A673 (cell line): ENCODE data around the gene SLC38A5. TPM values are rescaled to one million over a fixed set of nuclear protein-coding genes. Genes with fewer than 3 reads are reported as not detected.

Experiments used
- BruUV-seq: library from RNA; stranded (reverse); fragments of 400-500 nt; replicated peaks from 2 replicates; lab custom pipeline; 2021; lab: Mats Ljungman, UMichigan
- CTCF ChIA-PET: fragments of 300-600 bp; sonication (Branson Sonifier 250); formaldehyde crosslinking; loops from one replicate; lab custom pipeline; 2022; ENCODE audit warnings: antibody characterized with exemption; lab: Charles Lee
- POLR2A ChIA-PET: fragments of 300-600 bp; sonication (Branson Sonifier 250); formaldehyde crosslinking; loops from one replicate; lab custom pipeline; 2022; ENCODE audit warnings: antibody characterized with exemption; ENCODE audit not compliant: low non-redundant PET; lab: Charles Lee
- DNase-seq: peaks from one replicate; pipeline ENCODE4 v3.0.0-alpha.2; 2015; ENCODE audit warnings: low spot score
- H3K27ac ChIP-seq: fragments of 200-600 bp; sonication (generic); 2 replicates; pipeline ENCODE4 v1.5.1; 2016; ENCODE audit warnings: mixed run types, low read depth, mild to moderate bottlenecking, mixed read lengths, antibody characterized with exemption, low read length; ENCODE audit not compliant: poor library complexity, severe bottlenecking
- H3K27me3 ChIP-seq: fragments of 200-600 bp; sonication (generic); replicated peaks from 2 replicates; pipeline ENCODE4 v1.6.1; 2017; ENCODE audit warnings: mixed run types, low read depth, mild to moderate bottlenecking, mixed read lengths, antibody characterized with exemption, low read length; ENCODE audit not compliant: insufficient read depth, poor library complexity
- H3K36me3 ChIP-seq: fragments of 200-600 bp; sonication (generic); 2 replicates; pipeline ENCODE4 v1.6.1; 2016; ENCODE audit warnings: mixed run types, mild to moderate bottlenecking, mixed read lengths, antibody characterized with exemption, low read length; ENCODE audit not compliant: insufficient read depth, poor library complexity, severe bottlenecking
- H3K4me1 ChIP-seq: fragments of 200-600 bp; sonication (generic); 2 replicates; pipeline ENCODE4 v1.6.1; 2017; ENCODE audit warnings: mixed run types, mild to moderate bottlenecking, mixed read lengths, antibody characterized with exemption, low read length; ENCODE audit not compliant: insufficient read depth, poor library complexity, severe bottlenecking
- H3K4me3 ChIP-seq: fragments of 200-600 bp; sonication (generic); 2 replicates; pipeline ENCODE4 v1.5.1; 2016; ENCODE audit warnings: low read depth, mixed run types, mild to moderate bottlenecking, mixed read lengths, low read length; ENCODE audit not compliant: poor library complexity, severe bottlenecking
- H3K9me3 ChIP-seq: fragments of 200-600 bp; sonication (generic); 2 replicates; pipeline ENCODE4 v1.6.1; 2016; ENCODE audit warnings: mixed run types, low read depth, mild to moderate bottlenecking, mixed read lengths, antibody characterized with exemption, low read length; ENCODE audit not compliant: poor library complexity, severe bottlenecking
- CTCF ChIP-seq: fragments of 300-800, 200-600 bp; sonication (generic); conservative IDR thresholded peaks from 2 replicates; pipeline ENCODE4 v1.5.1; 2017; ENCODE audit warnings: low read depth, mild to moderate bottlenecking, antibody characterized with exemption, low read length, moderate library complexity, mixed read lengths
- EZH2 ChIP-seq: fragments of 200-600 bp; sonication (generic); IDR thresholded peaks from 2 replicates; pipeline ENCODE4 v1.6.1; 2017; ENCODE audit warnings: borderline replicate concordance, low read depth, mild to moderate bottlenecking, mixed read lengths, antibody characterized with exemption, low read length; ENCODE audit not compliant: poor library complexity, severe bottlenecking
- intact Hi-C: fragments of 100-400 bp; cut with micrococcal nuclease; formaldehyde crosslinking; loops from one replicate; pipeline ENCODE4 v1.10.0; 2022; ENCODE audit not compliant: unreplicated experiment
- total RNA-seq: library from RNA; stranded (reverse); gene quantifications from 2 replicates; pipeline ENCODE4 v1.2.3, GENCODE V29; 2021

Gene SLC38A5
- total RNA-seq, 1 experiment from 2014 or later = 112 TPM

GRCh38 chrX:48490661-48491060, 20.6 kb upstream of the SLC38A5 start:
- no peaks in the 10 kb centered on the region for H3K9me3 ChIP-seq
- H3K36me3 ChIP-seq = no peaks in the 10 kb centered on the region
- ChIA-PET POLR2A (no interaction called here), CTCF (no interaction called here)
- H3K27ac ChIP-seq = no peak overlapping the region
- no peak for TF ChIP-seq CTCF
- TF ChIP-seq EZH2 = no peak
- no peak overlapping the region for H3K4me3 ChIP-seq
- DNase-seq = no peak
- BruUV-seq = no TSS peak
- intact Hi-C loops = loop anchor here (10.0 kb wide), 1 partner anchor 406 kb away; no protein-coding TSS in a partner anchor
- H3K4me1 ChIP-seq = no peaks in the 10 kb centered on the region
- H3K27me3 ChIP-seq = no peaks in the 10 kb centered on the region

- no peaks in the 10 kb centered on the region for H3K9me3 ChIP-seq
- H3K4me3 ChIP-seq = no peak overlapping the region
- DNase-seq = no peak
- no peaks in the 10 kb centered on the region for H3K36me3 ChIP-seq
- TF ChIP-seq CTCF = no peak
- no peak for TF ChIP-seq EZH2
- ChIA-PET POLR2A (no interaction called here), CTCF (no interaction called here)
- intact Hi-C loops = loop anchor here (10.0 kb wide), 1 partner anchor 405 kb away; no protein-coding TSS in a partner anchor
- no peaks in the 10 kb centered on the region for H3K27me3 ChIP-seq
- BruUV-seq = no TSS peak
- H3K4me1 ChIP-seq = no peaks in the 10 kb centered on the region
- H3K27ac ChIP-seq = no peak overlapping the region
Observed at GRCh38 chrX:48489892-48490291, 19.8 kb upstream of the SLC38A5 start.

GRCh38 chrX:48489296-48489695, 19.2 kb upstream of the SLC38A5 start:
- Histone ChIP-seq H3K4me1 (no peaks in the 10 kb centered on the region), H3K4me3 (no peak overlapping the region), H3K9me3 (no peaks in the 10 kb centered on the region), H3K36me3 (no peaks in the 10 kb centered on the region), H3K27ac (no peak overlapping the region), H3K27me3 (no peaks in the 10 kb centered on the region)
- intact Hi-C loops = no loop called here
- CTCF ChIA-PET = no interaction called here
- no TSS peak for BruUV-seq
- POLR2A ChIA-PET = no interaction called here
- no peak for DNase-seq
- TF ChIP-seq CTCF (no peak), EZH2 (no peak)
